Duodenal mucosa (tissue), 2 donors: ENCODE measurements around the gene CDH8.

Experiments
- H3K27ac ChIP-seq: one replicate; pipeline ENCODE4 v1.7.0; 2013; ENCODE audit warnings: low read depth, low read length
- H3K27me3 ChIP-seq, 2 donors: one replicate each; pipeline ENCODE4 v1.7.0; 2013; ENCODE audit warnings: low read length in 2 of 2, control low read depth in 1 of 2; ENCODE audit not compliant: insufficient read depth in 2 of 2, control insufficient read depth in 1 of 2
- H3K36me3 ChIP-seq, 2 donors: one replicate each; pipeline ENCODE4 v1.7.0; 2013; ENCODE audit warnings: low read length in 2 of 2, control low read depth in 1 of 2; ENCODE audit not compliant: insufficient read depth in 2 of 2, control insufficient read depth in 1 of 2
- H3K4me1 ChIP-seq, 2 donors: one replicate each; pipeline ENCODE4 v1.7.0; 2013; ENCODE audit warnings: low read length in 2 of 2, control low read depth in 1 of 2; ENCODE audit not compliant: insufficient read depth in 2 of 2, control insufficient read depth in 1 of 2
- H3K4me3 ChIP-seq, 2 donors: one replicate each; pipeline ENCODE4 v1.7.0; 2013; ENCODE audit warnings: low read length in 2 of 2, low read depth in 1 of 2
- H3K9ac ChIP-seq, 2 donors: one replicate each; pipeline ENCODE4 v1.7.0; 2013; ENCODE audit warnings: low read length in 2 of 2, low read depth in 1 of 2
- H3K9me3 ChIP-seq, 2 donors: one replicate each; pipeline ENCODE4 v1.7.0; 2013; ENCODE audit warnings: low read length in 2 of 2, control low read depth in 1 of 2; ENCODE audit not compliant: control insufficient read depth in 1 of 2

CDH8 gene

DNA sequence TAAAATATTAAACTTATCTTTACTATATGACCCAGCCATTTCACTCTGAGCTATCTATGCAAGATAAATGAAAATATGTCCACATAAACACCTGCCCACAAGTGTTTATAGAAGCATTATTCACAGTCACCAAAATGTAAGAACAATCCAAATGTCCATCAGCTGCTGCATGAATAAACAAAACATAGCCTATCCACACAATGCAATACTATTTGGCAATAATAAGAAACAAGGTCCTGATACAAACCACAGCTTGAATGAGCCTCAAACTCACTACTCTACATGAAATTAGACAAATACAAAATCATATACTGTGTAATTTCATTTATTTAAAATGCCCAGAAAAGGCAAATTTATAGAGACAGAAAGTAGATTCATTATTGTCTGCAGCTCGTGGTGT is 355.1 kb downstream of the CDH8 start:
- Histone ChIP-seq H3K27me3 (no peaks in the 10 kb centered on the region), H3K9ac (no peak overlapping the region), H3K4me1 (no peaks in the 10 kb centered on the region), H3K27ac (no peak overlapping the region), H3K4me3 (no peak overlapping the region), H3K9me3 (no peaks in the 10 kb centered on the region), H3K36me3 (no peaks in the 10 kb centered on the region)

DNA sequence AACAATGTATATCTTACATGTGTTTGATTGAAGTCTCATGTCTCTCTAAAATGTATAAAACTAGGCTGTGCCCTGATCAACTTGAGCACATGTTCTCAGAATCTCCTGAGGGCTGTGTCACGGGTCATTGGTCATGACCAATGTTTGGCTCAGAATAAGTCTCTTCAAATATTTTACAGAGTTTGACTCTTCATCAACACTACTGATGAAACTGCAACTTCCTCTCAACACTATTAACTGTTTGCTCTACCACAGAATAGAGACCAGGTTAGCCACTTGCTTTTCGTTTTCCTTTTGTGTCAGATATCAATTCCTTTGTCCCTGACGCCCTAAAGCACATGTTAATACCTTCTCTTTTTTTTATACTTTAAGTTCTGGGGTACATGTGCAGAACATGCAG is 358.1 kb downstream of the CDH8 start:
- no peaks in the 10 kb centered on the region for H3K36me3 ChIP-seq
- peaks cover 0 to 3% of the 10 kb centered on the region in 2 donors for H3K9me3 ChIP-seq
- no peak overlapping the region for H3K27ac ChIP-seq
- H3K4me1 ChIP-seq: no peaks in the 10 kb centered on the region
- H3K9ac ChIP-seq: no peak overlapping the region
- no peaks in the 10 kb centered on the region for H3K27me3 ChIP-seq
- no peak overlapping the region for H3K4me3 ChIP-seq

DNA sequence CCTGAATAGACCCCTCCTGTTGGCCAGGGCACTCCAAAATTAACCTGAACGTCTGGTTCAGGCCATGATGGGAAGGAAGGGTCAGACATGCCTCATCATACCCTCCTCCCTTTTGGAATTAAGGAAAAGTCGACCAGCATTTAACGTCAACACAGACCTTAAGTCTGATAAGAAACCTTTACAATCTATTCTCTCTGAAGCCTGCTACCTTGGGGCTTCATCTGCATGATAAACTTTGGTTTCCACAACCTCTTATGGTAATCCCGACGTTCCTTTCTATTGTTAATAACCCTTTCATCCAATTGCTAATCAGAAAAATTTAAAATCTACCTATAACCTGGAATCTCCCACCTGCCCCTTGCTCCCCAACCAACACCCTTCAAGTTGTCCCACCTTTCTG is 358.5 kb downstream of the CDH8 start:
- Histone ChIP-seq H3K27me3 (no peaks in the 10 kb centered on the region), H3K9me3 (peaks cover 0 to 3% of the 10 kb centered on the region in 2 donors), H3K27ac (no peak overlapping the region), H3K4me3 (no peak overlapping the region), H3K36me3 (no peaks in the 10 kb centered on the region), H3K4me1 (no peaks in the 10 kb centered on the region), H3K9ac (no peak overlapping the region)

DNA sequence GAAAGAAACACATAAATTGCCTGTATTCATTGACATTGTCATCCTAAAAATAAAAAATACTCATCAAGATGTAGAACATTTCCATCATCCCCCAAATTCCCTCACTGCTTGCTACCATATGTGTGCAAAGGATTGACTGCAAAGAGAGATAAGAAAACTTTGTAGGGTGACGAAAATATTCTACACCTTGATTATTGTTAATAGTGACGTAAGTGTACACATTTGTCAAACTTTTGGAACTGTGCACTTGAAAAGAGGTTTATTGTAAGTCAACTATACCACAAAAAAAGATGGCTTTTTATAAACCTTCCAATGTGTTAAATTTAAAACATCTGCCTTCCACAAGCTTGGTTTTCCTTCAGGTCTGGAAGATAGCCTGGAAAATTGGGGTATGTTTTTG is 359.5 kb downstream of the CDH8 start:
- no peaks in the 10 kb centered on the region for H3K4me1 ChIP-seq
- no peak overlapping the region for H3K9ac ChIP-seq
- no peaks in the 10 kb centered on the region for H3K27me3 ChIP-seq
- peaks cover 0 to 3% of the 10 kb centered on the region in 2 donors for H3K9me3 ChIP-seq
- no peaks in the 10 kb centered on the region for H3K36me3 ChIP-seq
- H3K4me3 ChIP-seq: no peak overlapping the region
- H3K27ac ChIP-seq: no peak overlapping the region

DNA sequence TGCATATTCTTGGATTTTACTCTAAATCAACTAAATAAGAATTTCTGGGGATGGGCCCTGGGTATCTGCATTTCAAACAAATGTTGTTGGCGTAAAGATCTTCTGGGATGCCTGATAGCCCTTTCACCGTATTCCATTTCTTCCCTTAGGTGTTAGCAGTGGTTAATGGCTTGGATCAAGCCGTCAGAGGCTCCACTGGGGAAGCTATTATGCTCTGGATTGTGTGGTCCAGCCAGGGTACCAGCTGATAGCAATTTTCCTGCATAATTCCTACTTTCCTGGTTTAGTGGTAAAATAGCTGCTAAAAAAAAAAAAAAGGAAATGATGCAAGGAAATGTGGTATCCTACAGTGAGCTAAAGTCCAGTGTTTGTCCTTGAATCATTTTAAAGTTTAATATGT is 365.1 kb downstream of the CDH8 start:
- H3K4me1 ChIP-seq: no peaks in the 10 kb centered on the region
- no peaks in the 10 kb centered on the region for H3K36me3 ChIP-seq
- no peak overlapping the region for H3K4me3 ChIP-seq
- no peak overlapping the region for H3K27ac ChIP-seq
- peaks cover 0 to 3% of the 10 kb centered on the region in 2 donors for H3K9me3 ChIP-seq
- H3K27me3 ChIP-seq: no peaks in the 10 kb centered on the region
- no peak overlapping the region for H3K9ac ChIP-seq

DNA sequence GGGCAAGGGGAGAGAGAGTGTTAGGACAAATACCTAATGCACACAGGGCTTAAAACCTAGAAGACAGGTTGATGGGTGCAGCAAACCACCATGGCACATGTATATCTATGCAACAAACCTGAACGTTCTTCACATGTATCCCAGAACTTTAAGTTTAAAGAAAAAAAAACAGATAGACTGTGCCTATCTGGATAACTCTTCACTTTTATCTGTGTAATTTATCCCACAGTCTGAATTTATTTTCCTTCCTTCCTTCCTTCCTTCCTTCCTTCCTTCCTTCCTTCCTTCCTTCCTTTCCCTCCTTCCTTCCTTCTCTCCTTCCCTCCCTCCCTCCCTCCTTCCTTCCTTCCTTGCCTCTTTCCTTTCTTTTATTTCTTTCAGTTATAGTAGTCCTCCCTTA is 370.7 kb downstream of the CDH8 start:
- Histone ChIP-seq H3K27me3 (no peaks in the 10 kb centered on the region), H3K4me3 (no peak overlapping the region), H3K36me3 (no peaks in the 10 kb centered on the region), H3K4me1 (no peaks in the 10 kb centered on the region), H3K9ac (no peak overlapping the region), H3K9me3 (peaks cover 2 to 3% of the 10 kb centered on the region in 2 donors), H3K27ac (no peak overlapping the region)

DNA sequence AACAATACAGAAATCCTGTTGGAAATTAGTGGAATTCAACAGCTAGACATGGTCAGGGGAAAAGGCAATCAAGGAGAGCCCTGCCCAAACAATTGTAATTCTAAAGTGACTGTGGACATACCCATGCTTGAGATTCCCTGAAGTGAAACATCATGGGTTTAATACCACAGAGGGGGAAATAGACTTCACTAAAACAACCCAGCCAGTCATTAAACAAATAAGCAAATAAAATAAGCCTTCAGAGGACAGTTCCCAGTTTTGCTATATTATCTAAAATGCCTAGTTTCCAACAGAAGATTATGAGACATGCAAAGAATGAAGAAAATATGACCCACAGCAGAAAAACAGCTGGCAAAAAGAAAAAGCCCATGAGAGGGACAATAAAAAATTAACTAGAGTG is 376.3 kb downstream of the CDH8 start:
- no peaks in the 10 kb centered on the region for H3K4me1 ChIP-seq
- no peak overlapping the region for H3K27ac ChIP-seq
- peaks cover 3 to 10% of the 10 kb centered on the region in 2 donors for H3K9me3 ChIP-seq
- no peak overlapping the region for H3K4me3 ChIP-seq
- H3K27me3 ChIP-seq: no peaks in the 10 kb centered on the region
- H3K36me3 ChIP-seq: no peaks in the 10 kb centered on the region
- no peak overlapping the region for H3K9ac ChIP-seq

DNA sequence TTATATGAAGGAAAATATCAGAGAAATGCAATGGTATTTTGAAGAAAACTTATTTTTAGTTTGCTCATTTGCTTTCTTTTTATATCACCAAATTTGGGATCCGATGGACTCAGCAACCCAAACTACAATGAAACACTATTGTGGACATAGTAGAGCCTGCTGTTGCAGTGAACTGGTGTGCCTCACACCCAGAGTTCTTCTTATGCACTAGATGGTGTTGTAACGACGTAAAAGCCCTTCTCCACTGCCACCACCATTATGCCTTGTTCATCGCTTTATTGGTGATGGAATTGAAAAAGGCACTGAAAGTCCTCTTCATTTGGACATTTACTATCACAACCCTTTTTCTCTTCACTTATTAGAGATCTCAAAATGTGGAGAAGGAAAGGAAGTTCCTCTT is 381.3 kb downstream of the CDH8 start:
- Histone ChIP-seq H3K9me3 (peaks cover 4 to 11% of the 10 kb centered on the region in 2 donors), H3K36me3 (no peaks in the 10 kb centered on the region), H3K9ac (no peak overlapping the region), H3K4me3 (no peak overlapping the region), H3K27me3 (no peaks in the 10 kb centered on the region), H3K4me1 (no peaks in the 10 kb centered on the region), H3K27ac (no peak overlapping the region)

DNA sequence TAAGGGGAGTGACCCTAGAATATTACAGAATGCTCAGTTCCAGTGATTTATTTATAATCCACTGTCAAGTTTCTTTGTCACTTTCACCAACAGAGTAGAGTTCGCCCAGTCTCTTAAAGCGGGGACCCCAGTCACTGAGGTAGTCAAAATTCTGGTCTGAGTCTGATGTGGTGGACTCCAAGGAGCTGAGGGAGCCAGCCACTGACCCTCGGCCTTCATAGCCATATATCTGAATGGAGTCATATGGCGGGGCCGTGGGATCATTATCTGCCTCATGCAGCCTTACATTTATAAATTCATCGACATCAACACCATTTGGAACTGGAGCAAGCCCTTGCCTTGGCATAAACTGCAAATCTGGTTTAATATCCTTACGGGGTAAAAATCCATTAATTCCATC is 382.7 kb downstream of the CDH8 start:
- Histone ChIP-seq H3K27ac (no peak overlapping the region), H3K36me3 (no peaks in the 10 kb centered on the region), H3K27me3 (no peaks in the 10 kb centered on the region), H3K9ac (no peak overlapping the region), H3K4me3 (no peak overlapping the region), H3K4me1 (no peaks in the 10 kb centered on the region), H3K9me3 (peaks cover 4 to 11% of the 10 kb centered on the region in 2 donors)

DNA sequence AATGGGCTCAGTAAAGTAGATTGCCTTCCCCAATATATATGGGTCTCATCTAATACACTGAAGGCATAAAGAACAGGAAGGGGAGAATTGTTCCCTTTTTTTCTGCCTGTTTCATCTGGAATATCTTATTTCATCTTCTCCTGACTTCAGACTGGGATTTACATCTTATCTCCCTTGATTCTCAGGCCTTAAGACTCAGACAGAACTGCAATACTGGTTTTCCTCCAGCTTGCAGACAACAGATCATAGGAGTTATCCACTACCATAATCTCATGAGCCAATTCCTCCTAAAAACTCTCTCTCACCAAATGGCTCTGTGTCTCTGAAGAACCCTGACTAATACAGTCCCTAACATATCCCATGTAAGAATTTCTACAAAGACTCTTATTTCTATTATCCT is 390.7 kb downstream of the CDH8 start:
- H3K4me3 ChIP-seq: no peak overlapping the region
- no peaks in the 10 kb centered on the region for H3K36me3 ChIP-seq
- no peaks in the 10 kb centered on the region for H3K27me3 ChIP-seq
- no peak overlapping the region for H3K27ac ChIP-seq
- no peak overlapping the region for H3K9ac ChIP-seq
- no peaks in the 10 kb centered on the region for H3K4me1 ChIP-seq
- no peaks in the 10 kb centered on the region for H3K9me3 ChIP-seq

DNA sequence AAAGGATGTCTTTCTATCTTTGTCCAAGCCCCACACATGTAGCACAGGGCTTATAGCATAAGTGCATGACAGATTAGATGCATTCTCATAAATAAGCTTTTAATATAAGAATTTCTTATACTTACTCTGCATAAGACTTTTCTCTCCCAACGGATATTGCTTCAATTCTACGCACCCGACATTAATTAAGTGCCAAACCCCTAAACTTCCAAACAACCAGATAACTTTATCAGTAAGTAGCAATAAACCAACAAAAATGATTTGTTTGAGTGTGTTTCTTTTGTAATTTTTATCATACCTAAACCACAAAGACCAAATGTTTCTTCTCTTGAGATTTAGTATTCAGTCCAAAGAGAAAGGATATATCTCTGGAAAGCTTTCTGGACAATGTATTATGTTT is 391.5 kb downstream of the CDH8 start:
- no peaks in the 10 kb centered on the region for H3K9me3 ChIP-seq
- no peak overlapping the region for H3K27ac ChIP-seq
- H3K27me3 ChIP-seq: no peaks in the 10 kb centered on the region
- no peak overlapping the region for H3K4me3 ChIP-seq
- H3K36me3 ChIP-seq: no peaks in the 10 kb centered on the region
- no peaks in the 10 kb centered on the region for H3K4me1 ChIP-seq
- no peak overlapping the region for H3K9ac ChIP-seq
